Measurements from ENCODE around the gene GPR180.

The GPR180 gene

GRCh38 chr13:94601446-94602431, at the start of gene GPR180:
TSS of gene GPR180 (plus strand) at chr13:94601857. CDS start at chr13:94601928, 71 bp downstream.
- DNase-seq (ENCODE audit: insufficient read length, low spot score): peak; percentile 93
- FAIRE-seq: no peak

- DNase-seq (ENCODE audit: insufficient read length, low spot score) (no peak), FAIRE-seq (no peak)
These were observed 49.6 kb upstream of the GPR180 start for GRCh38 chr13:94552095-94552494.

GRCh38 chr13:94553766-94554165, 47.9 kb upstream of the GPR180 start:
- no peak for FAIRE-seq

DNA sequence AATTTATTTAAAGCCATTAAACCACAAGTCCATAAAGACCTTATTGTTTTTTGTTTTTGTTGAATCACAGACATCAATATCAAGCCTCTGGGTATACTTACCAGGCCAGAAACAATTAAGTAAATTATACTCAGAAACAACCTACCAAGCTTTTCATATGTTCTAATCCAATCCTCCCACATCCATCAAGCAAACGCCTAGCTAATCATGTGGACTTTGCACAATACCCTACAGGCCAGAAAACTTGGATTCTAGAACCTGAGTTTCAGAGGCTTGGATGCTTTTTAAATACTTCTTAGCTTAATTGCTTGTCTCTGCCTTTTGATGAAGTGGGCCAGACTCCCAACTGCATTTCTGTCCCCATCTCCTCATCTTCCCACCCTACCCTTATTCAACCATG, 45.6 kb upstream of the GPR180 start:
- DNase-seq (ENCODE audit: insufficient read length, low spot score): no peak
- no peak for FAIRE-seq

More at GRCh38 chr13:94553766-94554165, 47.9 kb upstream of the GPR180 start:
- no peak for DNase-seq (ENCODE audit: insufficient read length, low spot score)

- DNase-seq (ENCODE audit: insufficient read length, low spot score): no peak
- no peak for FAIRE-seq
These were observed 45.0 kb upstream of the GPR180 start for GRCh38 chr13:94556621-94557020.

GRCh38 chr13:94557684-94558235, 43.9 kb upstream of the GPR180 start:
- no peak for FAIRE-seq
- DNase-seq (ENCODE audit: insufficient read length, low spot score): no peak

- FAIRE-seq: no peak
- no peak for DNase-seq (ENCODE audit: insufficient read length, low spot score)
These were observed 42.9 kb upstream of the GPR180 start for GRCh38 chr13:94558716-94559115.

DNA sequence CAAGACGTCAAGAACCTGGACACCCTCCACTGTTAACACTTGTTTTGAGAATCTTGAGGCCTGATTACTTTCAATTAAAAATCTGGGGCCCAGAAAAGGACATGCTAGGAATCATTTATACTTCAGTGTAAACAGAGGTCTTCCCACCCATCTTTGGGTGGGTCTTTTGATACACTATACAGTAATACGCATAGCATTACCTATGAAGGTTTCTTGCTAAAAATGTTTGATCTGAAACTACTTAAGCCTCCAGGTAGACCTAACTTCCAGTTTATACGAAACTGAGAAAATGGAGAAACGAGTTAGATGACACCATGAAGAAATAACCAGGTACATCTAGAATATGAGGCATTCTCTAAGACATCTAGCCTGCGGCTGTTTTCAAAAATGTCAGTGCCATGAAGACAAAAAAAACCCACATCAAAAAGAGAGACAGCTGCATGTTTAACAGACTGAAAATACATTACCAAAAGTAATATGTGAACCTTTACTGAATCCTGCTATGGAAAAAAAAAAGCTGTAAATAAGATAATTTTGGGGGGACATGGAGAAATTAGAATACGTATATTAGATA, 42.3 kb upstream of the GPR180 start:
- FAIRE-seq (no peak), DNase-seq (ENCODE audit: insufficient read length, low spot score) (no peak)

GRCh38 chr13:94560116-94560515, 41.5 kb upstream of the GPR180 start:
- FAIRE-seq (no peak), DNase-seq (ENCODE audit: insufficient read length, low spot score) (no peak)

GRCh38 chr13:94561126-94561525, 40.5 kb upstream of the GPR180 start:
- FAIRE-seq (no peak), DNase-seq (ENCODE audit: insufficient read length, low spot score) (no peak)

DNA sequence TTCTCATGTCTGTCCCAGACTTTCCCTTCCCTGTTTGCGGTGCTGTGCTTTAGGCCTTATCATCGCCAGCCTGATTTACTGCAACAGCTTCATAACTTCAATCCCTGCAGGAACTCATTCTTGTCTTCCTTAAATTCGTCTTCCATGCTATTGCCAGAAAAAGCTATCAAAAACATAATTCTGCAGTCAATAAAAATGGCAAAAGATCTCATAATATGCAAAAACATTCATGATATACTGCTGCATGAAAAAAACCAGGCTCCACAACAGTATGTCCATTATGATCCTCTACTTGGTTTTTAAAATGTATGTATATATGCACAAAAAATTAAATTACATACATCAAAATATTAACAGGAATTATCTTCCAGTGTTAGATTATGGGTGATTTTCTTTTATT, 34.1 kb upstream of the GPR180 start:
- FAIRE-seq (no peak), DNase-seq (ENCODE audit: insufficient read length, low spot score) (no peak)

GRCh38 chr13:94568443-94568842, 33.2 kb upstream of the GPR180 start:
- DNase-seq (ENCODE audit: insufficient read length, low spot score) (no peak), FAIRE-seq (no peak)

- DNase-seq (ENCODE audit: insufficient read length, low spot score) (no peak), FAIRE-seq (no peak)
These were observed 32.0 kb upstream of the GPR180 start for GRCh38 chr13:94569615-94570014.

DNA sequence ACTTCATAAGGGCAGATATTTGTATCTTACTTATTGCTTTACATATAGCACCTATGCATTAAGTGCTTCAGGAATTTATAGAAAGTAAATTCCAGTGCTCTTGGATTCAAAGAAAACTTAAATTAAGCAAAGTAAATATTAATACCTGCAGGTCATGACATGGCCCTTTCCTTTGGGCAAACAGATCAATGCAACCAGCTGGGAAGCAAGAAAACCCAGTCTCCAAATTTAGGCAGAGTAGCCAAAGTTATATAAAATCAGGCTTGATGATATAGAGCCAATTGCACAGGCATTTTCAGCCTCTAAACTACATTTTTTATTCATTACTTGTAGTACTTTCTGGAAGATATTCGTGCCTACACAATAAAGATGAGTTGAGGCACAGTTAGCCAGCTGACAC, 22.6 kb upstream of the GPR180 start:
- DNase-seq (ENCODE audit: insufficient read length, low spot score): no peak
- FAIRE-seq: no peak

GRCh38 chr13:94583926-94584325, 17.7 kb upstream of the GPR180 start:
- DNase-seq (ENCODE audit: insufficient read length, low spot score) (no peak), FAIRE-seq (no peak)

DNA sequence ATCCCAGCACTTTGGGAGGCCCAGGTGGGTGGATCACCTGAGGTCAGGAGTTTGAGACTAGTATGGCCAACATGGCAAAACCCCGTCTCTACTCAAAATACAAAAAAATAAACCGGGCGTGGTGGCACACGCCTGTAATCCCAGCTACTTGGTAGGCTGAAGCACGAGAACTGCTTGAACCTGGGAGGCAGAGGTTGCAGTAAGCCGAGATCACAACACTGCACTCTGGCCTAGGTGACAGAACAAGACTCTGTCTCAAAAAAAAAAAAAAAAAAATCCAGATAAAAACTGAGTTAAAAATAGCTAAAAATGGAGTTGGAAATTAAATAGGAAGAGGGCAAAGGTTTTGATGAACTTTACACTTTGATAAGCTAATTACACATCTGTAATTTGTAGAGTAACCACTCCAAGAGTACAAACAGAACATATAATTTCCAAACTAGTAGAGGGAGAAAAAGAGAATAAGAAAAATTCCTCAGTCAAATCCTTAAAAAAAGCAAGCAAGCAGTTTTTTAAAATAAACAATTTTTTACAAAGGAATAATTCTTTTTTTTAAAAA, 16.0 kb upstream of the GPR180 start:
- FAIRE-seq (no peak), DNase-seq (ENCODE audit: insufficient read length, low spot score) (no peak)

DNA sequence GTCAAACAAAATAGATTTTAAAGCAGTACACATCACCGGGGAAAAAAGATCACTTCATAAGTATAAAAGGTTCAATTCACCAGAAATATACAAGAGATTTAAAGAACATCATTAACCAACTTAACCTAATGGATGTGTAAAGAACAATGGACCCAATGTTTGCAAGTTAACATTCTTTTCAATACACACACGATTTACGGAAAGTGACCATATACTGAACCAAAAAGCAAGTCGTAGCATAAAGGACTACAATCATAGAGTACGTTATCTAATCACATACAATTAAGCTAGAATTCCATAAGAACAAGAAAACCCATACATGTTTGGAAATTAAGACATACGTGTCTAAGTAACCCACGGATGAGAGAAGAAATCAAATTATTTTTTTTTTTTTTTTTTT, 15.3 kb upstream of the GPR180 start:
- FAIRE-seq (no peak), DNase-seq (ENCODE audit: insufficient read length, low spot score) (no peak)

DNA sequence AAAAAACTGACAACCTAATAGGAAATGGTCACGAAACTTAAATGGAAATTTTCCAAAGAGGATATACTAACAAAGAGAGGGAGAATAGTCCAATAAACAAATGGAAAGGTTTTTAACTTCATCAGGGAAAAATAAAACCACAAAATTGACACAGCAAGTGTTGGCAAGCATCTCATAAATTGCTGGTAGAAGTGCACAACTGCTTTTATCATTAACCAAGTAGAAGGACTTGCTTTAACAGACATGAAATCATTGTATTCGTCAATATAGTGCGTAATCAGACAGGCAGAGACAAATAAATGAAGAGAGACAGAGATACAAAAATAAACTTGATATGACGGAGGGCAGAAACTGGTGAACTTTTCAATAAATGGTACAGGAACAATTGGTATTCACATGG, 13.1 kb upstream of the GPR180 start:
- no peak for DNase-seq (ENCODE audit: insufficient read length, low spot score)
- no peak for FAIRE-seq

- DNase-seq (ENCODE audit: insufficient read length, low spot score) (no peak), FAIRE-seq (no peak)
These were observed 10.9 kb upstream of the GPR180 start for GRCh38 chr13:94590744-94591143.

DNA sequence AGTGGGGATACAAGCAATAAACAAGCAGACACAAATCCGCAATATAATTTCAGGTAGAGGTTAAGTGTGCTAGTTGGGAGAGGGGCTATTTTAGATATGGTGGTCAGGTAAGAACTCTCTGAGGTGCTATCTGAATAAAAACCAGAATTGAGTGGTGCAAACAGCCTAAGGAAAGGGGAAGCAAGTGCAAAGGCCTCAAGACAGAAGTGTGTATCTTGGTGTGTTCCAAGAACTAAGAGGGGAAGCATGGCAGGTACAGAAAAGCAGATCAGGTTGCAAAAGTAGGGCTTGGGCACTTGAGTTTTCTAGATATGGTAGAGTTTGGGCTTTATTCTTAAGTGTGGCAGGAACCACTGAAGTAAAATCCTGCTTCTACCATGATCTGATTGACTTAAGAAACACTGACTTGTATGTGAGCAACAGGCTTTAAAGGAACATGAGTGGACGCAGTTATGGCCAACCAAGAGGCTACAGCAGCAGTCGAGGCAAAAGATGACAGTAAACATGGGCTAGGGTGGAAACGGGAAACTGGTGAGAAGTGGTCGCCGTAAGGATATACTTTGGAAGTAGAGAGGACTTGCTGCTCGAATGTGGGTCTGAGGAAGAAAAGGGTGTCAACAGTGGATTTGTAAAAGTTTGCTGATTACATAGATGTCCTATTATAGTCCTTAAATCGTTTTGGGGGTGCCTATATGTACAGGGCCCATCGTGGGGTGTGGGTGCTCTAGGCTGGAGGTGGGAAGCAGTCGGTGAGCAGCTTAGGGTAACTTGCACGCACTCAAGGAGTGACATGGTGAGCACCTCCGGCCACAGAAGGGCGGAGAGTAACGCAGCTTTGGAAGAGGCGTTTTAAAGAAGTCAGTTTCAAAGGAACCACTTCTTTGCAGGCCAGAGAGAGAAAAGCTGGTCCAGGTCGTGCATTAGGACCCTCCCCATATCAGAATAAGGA, 6.4 kb upstream of the GPR180 start:
- DNase-seq (ENCODE audit: insufficient read length, low spot score) (no peak), FAIRE-seq (no peak)

Measured in HTR-8/SVneo (cell line).